GM19467 (cell line): ENCODE results near the gene MBOAT7.
"Not testable (repeated sequence)": the region's sequence is repeated elsewhere in the genome, so short reads cannot be mapped to it uniquely, and the experiment has no call there.

Experiments
- ATAC-seq: cut with Tn5 transposase; IDR thresholded peaks from one replicate; pipeline ENCODE4 v1.9.1; 2021; ENCODE audit warnings: mild to moderate bottlenecking, moderate library complexity; ENCODE audit not compliant: unreplicated experiment

The MBOAT7 gene

GRCh38 chr19:54209058-54209810 is 19.9 kb upstream of the MBOAT7 start:
- ATAC-seq = no peak

DNA sequence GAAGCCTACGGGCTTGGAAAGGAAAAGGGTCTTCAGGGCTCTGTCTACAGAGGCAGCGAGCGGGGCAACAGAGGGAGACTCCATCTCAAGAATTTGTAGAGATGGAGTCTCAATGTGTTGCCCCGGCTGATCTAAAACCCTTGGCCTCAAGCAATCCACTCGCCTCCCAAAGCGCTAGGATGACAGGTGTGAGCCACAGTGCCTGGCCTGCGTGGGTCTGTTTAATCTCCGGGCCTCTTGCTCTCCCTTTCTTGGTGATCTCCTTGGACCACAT is 19.3 kb upstream of the MBOAT7 start:
- ATAC-seq = no peak

- peak; percentile 33 for ATAC-seq
These were observed 18.8 kb upstream of the MBOAT7 start for GRCh38 chr19:54207983-54208783.

- ATAC-seq = no peak
These were observed 18.2 kb upstream of the MBOAT7 start for GRCh38 chr19:54207676-54207982.

GRCh38 chr19:54207193-54207592 is 17.8 kb upstream of the MBOAT7 start:
- ATAC-seq = not testable (repeated sequence)

- no peak for ATAC-seq
These were observed 17.4 kb upstream of the MBOAT7 start for GRCh38 chr19:54206831-54207177.

DNA sequence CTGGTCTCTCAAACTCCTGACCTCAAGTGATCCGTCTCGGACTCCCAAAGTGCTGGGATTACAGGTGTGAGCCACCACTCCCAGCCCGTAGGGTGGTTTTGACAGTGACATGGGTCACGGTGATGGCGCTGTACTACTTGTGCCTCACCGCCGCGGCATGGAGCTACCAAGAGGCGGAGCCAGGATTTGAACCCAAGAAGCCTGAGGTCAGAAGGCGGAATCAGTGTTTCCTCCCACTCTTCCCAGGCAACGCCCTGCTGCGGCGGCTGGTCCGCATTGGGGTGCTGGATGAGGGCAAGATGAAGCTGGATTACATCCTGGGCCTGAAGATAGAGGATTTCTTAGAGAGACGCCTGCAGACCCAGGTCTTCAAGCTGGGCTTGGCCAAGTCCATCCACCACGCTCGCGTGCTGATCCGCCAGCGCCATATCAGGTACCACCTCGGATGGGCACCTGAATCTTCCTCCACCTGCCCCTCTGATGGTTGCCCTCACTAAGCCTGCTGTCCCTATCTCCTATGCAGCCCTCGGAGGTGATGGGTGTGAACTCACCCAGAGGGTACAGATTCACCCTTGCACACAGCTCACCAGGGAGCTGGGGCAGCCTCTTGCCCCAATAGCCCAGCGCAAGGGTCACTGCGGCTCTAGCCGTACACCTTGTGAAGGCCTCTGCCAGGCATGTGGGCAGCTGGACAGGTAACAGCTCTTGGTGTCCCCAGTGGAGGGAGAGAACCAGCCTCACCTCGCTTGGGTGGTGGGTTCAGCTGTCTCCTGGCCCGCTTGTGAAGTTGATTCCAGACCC is 16.9 kb upstream of the MBOAT7 start:
- no peak for ATAC-seq

DNA sequence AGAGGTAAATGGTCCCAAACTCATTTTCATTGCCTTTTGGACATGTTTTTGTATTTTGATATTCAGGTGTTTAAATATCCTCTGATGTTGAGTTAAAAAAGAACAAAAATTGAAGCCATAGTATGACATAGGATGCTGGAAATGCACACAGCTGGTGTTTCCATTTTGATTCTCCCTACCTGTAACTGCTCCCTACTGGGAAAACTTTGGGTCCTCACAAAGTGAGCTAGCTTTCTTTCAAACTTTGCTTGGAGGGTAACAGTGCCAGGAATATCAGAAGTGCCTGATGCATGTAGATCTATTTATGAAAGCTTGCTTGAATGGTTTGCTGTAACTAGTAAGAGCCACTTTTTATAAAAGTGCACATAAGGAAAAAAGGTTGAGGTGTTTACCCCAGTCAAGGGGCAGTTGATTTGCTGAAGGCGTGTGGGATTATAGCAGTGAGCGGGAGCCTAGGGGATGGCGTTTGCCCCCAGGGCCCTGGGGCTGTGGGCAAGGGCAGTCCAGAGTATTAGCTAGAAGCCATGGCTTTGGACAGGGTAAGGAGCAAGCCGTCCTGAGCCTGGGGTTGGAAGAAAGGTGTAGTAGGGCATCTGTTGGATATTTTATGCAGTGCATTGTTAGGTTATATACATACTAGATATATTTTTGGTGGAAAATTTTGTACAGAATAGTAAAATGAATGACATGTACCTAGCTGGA is 15.5 kb upstream of the MBOAT7 start:
- no peak for ATAC-seq

GRCh38 chr19:54203151-54203611 is 13.8 kb upstream of the MBOAT7 start:
- ATAC-seq = no peak

DNA sequence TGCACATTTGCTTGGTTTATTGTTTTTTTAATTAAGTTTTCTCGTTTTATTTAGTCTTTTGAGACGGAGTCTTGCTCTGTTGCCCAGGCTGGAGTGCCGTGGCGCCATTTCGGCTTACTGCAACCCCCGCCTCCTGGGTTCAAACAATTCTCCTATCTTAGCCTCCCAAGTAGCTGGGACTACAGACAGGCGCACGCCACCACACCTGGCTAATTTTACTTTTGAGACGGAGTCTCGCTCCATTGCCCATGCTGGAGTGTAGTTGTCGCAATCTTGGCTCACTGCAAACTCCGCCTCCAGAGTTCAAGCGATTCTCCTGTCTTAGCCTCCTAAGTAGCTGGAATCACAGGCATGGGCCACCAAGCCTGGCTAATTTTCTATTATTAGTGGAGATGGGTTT is 12.6 kb upstream of the MBOAT7 start:
- no peak for ATAC-seq

DNA sequence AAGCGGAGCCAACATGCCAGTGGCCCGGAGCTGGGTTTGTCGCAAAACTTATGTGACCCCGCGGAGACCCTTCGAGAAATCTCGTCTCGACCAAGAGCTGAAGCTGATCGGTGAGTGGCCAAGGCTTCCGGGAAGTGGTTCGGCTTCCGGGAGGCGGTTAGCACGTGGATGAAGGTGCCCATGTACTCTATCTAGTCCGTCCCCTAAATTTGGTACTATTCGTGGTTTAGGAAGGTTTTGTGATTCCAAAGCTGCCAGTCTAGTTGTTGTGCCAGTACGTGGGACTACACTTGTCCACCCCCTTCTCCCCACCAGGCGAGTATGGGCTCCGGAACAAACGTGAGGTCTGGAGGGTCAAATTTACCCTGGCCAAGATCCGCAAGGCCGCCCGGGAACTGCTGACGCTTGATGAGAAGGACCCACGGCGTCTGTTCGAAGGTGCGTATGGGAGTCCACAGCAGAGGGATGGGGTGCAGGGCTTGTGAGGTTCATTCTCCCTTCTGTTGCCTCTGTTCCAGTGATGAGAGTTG is 11.9 kb upstream of the MBOAT7 start:
- ATAC-seq = no peak

DNA sequence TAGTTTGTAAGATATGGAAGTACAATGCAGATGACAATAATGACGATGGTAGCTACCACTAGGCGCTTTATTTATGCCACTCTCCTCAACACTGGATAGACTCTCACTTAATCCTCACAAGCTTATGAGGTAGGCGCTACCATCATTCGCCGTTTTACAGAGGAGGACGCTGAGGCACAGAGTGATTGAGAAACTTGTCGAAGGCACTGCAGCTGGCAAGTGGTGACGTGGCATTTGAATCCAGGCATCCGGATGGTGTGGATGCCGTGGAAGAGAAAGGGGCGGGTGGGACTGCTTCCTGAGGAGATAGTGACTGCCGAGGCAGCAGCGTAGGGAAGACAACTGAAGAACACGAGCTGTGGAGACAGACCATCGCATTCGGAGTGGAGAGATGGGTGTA is 10.0 kb upstream of the MBOAT7 start:
- ATAC-seq = no peak

GRCh38 chr19:54197121-54197520 is 7.7 kb upstream of the MBOAT7 start:
- ATAC-seq = no peak

GRCh38 chr19:54196536-54196935 is 7.2 kb upstream of the MBOAT7 start:
- no peak for ATAC-seq

DNA sequence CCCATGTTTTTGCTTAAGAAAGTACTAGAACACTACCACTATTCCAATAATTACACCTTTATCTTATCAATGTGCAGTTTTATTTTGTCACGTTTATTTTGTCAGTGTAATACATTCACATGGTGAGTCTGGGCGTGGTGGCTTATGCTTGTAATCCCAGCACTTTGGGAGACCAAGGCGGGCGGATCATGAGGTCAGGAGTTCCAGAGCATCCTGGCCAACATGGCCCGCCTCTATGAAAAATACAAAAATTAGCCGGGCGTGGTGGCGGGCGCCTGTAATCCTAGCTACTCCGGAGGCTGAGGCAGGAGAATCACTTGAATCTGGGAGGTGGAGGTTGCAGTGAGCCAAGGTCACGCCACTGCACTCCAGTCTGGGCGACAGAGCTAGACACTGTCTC is 5.1 kb upstream of the MBOAT7 start:
- not testable (repeated sequence) for ATAC-seq

- ATAC-seq = no peak
These were observed 3.6 kb upstream of the MBOAT7 start for GRCh38 chr19:54193011-54193410.

- no peak for ATAC-seq
These were observed 2.6 kb upstream of the MBOAT7 start for GRCh38 chr19:54191811-54192453.

DNA sequence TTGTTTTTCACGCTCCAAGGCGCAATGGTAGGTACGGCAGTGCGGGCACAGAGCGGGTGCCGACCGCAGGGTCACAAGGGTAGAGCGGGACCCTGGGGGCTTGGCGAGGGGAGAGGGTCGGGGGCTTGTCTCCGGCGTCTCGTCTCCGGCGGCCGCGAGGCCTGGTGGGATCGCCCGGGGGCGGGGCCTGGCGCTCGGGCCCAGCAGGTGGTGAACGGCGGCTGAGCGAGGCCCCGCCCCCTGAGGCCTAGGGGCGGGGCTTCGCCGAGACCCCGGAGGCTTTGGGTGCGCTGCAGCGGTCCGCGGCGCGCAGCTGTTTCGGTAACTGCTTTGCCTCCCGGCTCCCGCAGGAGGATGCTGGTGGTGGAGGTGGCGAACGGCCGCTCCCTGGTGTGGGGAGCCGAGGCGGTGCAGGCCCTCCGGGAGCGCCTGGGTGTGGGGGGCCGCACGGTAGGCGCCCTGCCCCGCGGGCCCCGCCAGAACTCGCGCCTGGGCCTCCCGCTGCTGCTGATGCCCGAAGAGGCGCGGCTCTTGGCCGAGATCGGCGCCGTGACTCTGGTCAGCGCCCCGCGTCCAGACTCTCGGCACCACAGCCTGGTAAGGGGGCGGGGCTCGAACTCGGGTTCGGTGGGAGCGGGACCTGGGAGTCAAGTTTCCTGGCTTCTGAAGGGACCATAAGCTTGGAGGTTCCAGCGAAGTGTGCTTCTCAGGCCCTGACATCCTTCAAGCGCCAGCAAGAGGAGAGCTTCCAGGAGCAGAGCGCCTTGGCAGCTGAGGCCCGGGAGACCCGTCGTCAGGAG is 1.8 kb upstream of the MBOAT7 start, which contains the start of gene TSEN34:
TSS of gene TSEN34 (plus strand) at position 298 of the 800 bp plus-strand sequence. CDS start at position 355, 57 bp downstream.
- peak; percentile 20 for ATAC-seq

GRCh38 chr19:54190503-54191010 is 1.2 kb upstream of the MBOAT7 start:
- ATAC-seq = peak; percentile 47
